ENCODE measurements around the gene COL4A6.

COL4A6 gene

DNA sequence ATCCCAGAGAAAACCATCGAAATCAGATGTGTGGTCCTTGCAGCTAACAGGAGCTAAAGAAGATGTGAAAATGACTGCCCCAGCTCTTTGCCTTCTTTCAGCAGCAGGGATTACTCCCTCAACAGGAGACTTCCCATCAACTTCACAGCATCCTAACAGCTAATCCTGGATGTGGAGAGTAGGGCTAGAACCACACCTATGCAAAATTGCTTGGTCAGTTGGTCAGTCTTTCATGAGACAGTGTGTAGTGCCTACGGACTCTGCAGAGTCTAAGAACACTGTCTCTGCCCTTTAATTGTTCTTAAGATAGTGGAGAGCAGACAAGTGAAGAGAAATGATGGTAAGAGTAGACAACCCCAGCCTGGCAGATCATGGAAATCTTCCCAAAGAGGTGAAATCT, 133.5 kb downstream of the COL4A6 start:
- Histone ChIP-seq H3K79me2 (ENCODE audit: insufficient read depth, low read length) (no peaks in the 10 kb centered on the region), H3K36me3 (ENCODE audit: low read length) (no peaks in the 10 kb centered on the region), H3K4me2 (ENCODE audit: low read depth, low read length, poor library complexity, severe bottlenecking) (no peak overlapping the region), H3K27ac (ENCODE audit: low read depth, low read length) (no peak overlapping the region), H3K9me3 (ENCODE audit: insufficient read depth, low read length) (no peaks in the 10 kb centered on the region), H3K9ac (ENCODE audit: low read length) (no peak overlapping the region), H3K27me3 (ENCODE audit: low read length) (no peaks in the 10 kb centered on the region), H4K20me1 (ENCODE audit: low read depth, low read length) (no peaks in the 10 kb centered on the region), H3K9me2 (replicated peaks; ENCODE audit: insufficient read depth, low read length) (no peaks in the 10 kb centered on the region), H3K4me3 (ENCODE audit: insufficient read depth, low read length, poor library complexity, severe bottlenecking) (no peak overlapping the region), H2AFZ (ENCODE audit: low read depth, low read length, severe bottlenecking) (no peak overlapping the region), H3F3A (ENCODE audit: insufficient read depth) (no peaks in the 10 kb centered on the region)
- TF ChIP-seq, protein P1, sequence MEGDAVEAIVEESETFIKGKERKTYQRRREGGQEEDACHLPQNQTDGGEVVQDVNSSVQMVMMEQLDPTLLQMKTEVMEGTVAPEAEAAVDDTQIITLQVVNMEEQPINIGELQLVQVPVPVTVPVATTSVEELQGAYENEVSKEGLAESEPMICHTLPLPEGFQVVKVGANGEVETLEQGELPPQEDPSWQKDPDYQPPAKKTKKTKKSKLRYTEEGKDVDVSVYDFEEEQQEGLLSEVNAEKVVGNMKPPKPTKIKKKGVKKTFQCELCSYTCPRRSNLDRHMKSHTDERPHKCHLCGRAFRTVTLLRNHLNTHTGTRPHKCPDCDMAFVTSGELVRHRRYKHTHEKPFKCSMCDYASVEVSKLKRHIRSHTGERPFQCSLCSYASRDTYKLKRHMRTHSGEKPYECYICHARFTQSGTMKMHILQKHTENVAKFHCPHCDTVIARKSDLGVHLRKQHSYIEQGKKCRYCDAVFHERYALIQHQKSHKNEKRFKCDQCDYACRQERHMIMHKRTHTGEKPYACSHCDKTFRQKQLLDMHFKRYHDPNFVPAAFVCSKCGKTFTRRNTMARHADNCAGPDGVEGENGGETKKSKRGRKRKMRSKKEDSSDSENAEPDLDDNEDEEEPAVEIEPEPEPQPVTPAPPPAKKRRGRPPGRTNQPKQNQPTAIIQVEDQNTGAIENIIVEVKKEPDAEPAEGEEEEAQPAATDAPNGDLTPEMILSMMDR (IDR thresholded peaks at IDR 0.05; ENCODE audit: insufficient read depth, low read length, poor library complexity, severe bottlenecking): no peak
- TF ChIP-seq EZH2phosphoT487 (conservative IDR thresholded peaks at IDR 0.05; ENCODE audit: low read length): no peak

GRCh38 chrX:108304210-108304609, 134.0 kb downstream of the COL4A6 start:
- no peak overlapping the region for H3K4me2 ChIP-seq (ENCODE audit: low read depth, low read length, poor library complexity, severe bottlenecking)
- no peaks in the 10 kb centered on the region for H3F3A ChIP-seq (ENCODE audit: insufficient read depth)
- H3K27me3 ChIP-seq (ENCODE audit: low read length): no peaks in the 10 kb centered on the region
- no peak overlapping the region for H2AFZ ChIP-seq (ENCODE audit: low read depth, low read length, severe bottlenecking)
- no peaks in the 10 kb centered on the region for H3K79me2 ChIP-seq (ENCODE audit: insufficient read depth, low read length)
- no peaks in the 10 kb centered on the region for H3K9me3 ChIP-seq (ENCODE audit: insufficient read depth, low read length)
- no peaks in the 10 kb centered on the region for H3K36me3 ChIP-seq (ENCODE audit: low read length)
- no peak overlapping the region for H3K4me3 ChIP-seq (ENCODE audit: insufficient read depth, low read length, poor library complexity, severe bottlenecking)
- H3K27ac ChIP-seq (ENCODE audit: low read depth, low read length): no peak overlapping the region
- no peak overlapping the region for H3K9ac ChIP-seq (ENCODE audit: low read length)
- TF ChIP-seq EZH2phosphoT487 (conservative IDR thresholded peaks at IDR 0.05; ENCODE audit: low read length): no peak
- TF ChIP-seq, protein P1 (IDR thresholded peaks at IDR 0.05; ENCODE audit: insufficient read depth, low read length, poor library complexity, severe bottlenecking): peak; percentile 10
- no peaks in the 10 kb centered on the region for H3K9me2 ChIP-seq (replicated peaks; ENCODE audit: insufficient read depth, low read length)
- H4K20me1 ChIP-seq (ENCODE audit: low read depth, low read length): no peaks in the 10 kb centered on the region

- H3K27ac ChIP-seq (ENCODE audit: low read depth, low read length): no peak overlapping the region
- no peaks in the 10 kb centered on the region for H3K9me2 ChIP-seq (replicated peaks; ENCODE audit: insufficient read depth, low read length)
- no peaks in the 10 kb centered on the region for H3K36me3 ChIP-seq (ENCODE audit: low read length)
- TF ChIP-seq EZH2phosphoT487 (conservative IDR thresholded peaks at IDR 0.05; ENCODE audit: low read length): no peak
- TF ChIP-seq, protein P1 (IDR thresholded peaks at IDR 0.05; ENCODE audit: insufficient read depth, low read length, poor library complexity, severe bottlenecking): no peak
- no peak overlapping the region for H3K9ac ChIP-seq (ENCODE audit: low read length)
- H3K27me3 ChIP-seq (ENCODE audit: low read length): no peaks in the 10 kb centered on the region
- H3K4me2 ChIP-seq (ENCODE audit: low read depth, low read length, poor library complexity, severe bottlenecking): no peak overlapping the region
- H3K4me3 ChIP-seq (ENCODE audit: insufficient read depth, low read length, poor library complexity, severe bottlenecking): no peak overlapping the region
- H3K9me3 ChIP-seq (ENCODE audit: insufficient read depth, low read length): no peaks in the 10 kb centered on the region
- no peaks in the 10 kb centered on the region for H3F3A ChIP-seq (ENCODE audit: insufficient read depth)
- no peaks in the 10 kb centered on the region for H3K79me2 ChIP-seq (ENCODE audit: insufficient read depth, low read length)
- H4K20me1 ChIP-seq (ENCODE audit: low read depth, low read length): no peaks in the 10 kb centered on the region
- no peak overlapping the region for H2AFZ ChIP-seq (ENCODE audit: low read depth, low read length, severe bottlenecking)
Measured at GRCh38 chrX:108303682-108304081, 134.5 kb downstream of the COL4A6 start.
